Gastroesophageal sphincter (tissue), 4 donors: ENCODE results near the gene PRKAR1B. TPM values are rescaled to one million over a fixed set of nuclear protein-coding genes. Genes with fewer than 3 reads are reported as not detected.

Experiments used
- ATAC-seq: fragments of 150-250 bp; one replicate; pipeline ENCODE4 v1.9.1; 2016; ENCODE audit warnings: mild to moderate bottlenecking, moderate library complexity
- H3K27ac ChIP-seq, 4 donors: fragments of 200-600 bp; sonication (generic) in 3 of 4; 1 replicate in 3 of 4; 2 replicates in 1 of 4; pipeline ENCODE4 v1.5.1; 2016 to 2019
- H3K27me3 ChIP-seq: fragments of 200-600 bp; sonication (generic); one replicate; pipeline ENCODE4 v1.5.1; 2019
- H3K36me3 ChIP-seq, 2 donors: fragments of 200-600 bp; sonication (generic); one replicate each; pipeline ENCODE4 v1.5.1; 2019; ENCODE audit warnings: control low read depth in 1 of 2
- H3K4me1 ChIP-seq, 3 donors: fragments of 200-600 bp; sonication (generic); 1 replicate in 2 of 3; 2 replicates in 1 of 3; pipeline ENCODE4 v1.5.1; 2016 to 2019; ENCODE audit warnings: control low read depth in 2 of 3
- H3K4me3 ChIP-seq, 2 donors: fragments of 200-600 bp; sonication (generic); one replicate each; pipeline ENCODE4 v1.5.1; 2019; ENCODE audit warnings: mild to moderate bottlenecking in 1 of 2, moderate library complexity in 1 of 2
- H3K9me3 ChIP-seq, 3 donors: fragments of 200-600 bp; sonication (generic); one replicate each; pipeline ENCODE4 v1.5.1; 2017 to 2019; ENCODE audit warnings: control low read depth in 2 of 3
- CTCF ChIP-seq, 4 experiments: fragments of 200-600 bp in 2 of 4; fragments of 450-650 bp in 2 of 4; sonication (generic) in 1 of 4; IDR thresholded peaks; one replicate each; pipeline ENCODE4 v1.5.1; 2017 to 2019; ENCODE audit warnings: antibody characterized with exemption in 4 of 4, mild to moderate bottlenecking in 2 of 4, moderate library complexity in 2 of 4
- EP300 ChIP-seq: sonication (generic); formaldehyde crosslinking; IDR thresholded peaks from one replicate; pipeline ENCODE4 v1.6.1; 2017; ENCODE audit warnings: antibody characterized with exemption, mild to moderate bottlenecking
- POLR2A ChIP-seq, 2 donors: fragments of 450-650 bp; IDR thresholded peaks; one replicate each; pipeline ENCODE4 v1.6.1; 2017; ENCODE audit warnings: antibody characterized with exemption in 2 of 2, mild to moderate bottlenecking in 2 of 2, moderate library complexity in 1 of 2
- POLR2AphosphoS5 ChIP-seq: sonication (generic); formaldehyde crosslinking; IDR thresholded peaks from one replicate; pipeline ENCODE4 v1.6.1; 2017; ENCODE audit warnings: antibody characterized with exemption
- WGBS, 2 donors: methylation state at CpG; one replicate each; pipeline ENCODE4 v1.1.5; 2018; ENCODE audit warnings: low coverage in 1 of 2; 5-methylcytosine and 5-hydroxymethylcytosine counted together
- total RNA-seq, 4 donors: library from RNA; depleted of rRNA; stranded (reverse); fragments of >200 nt; gene quantifications; one replicate each; pipeline ENCODE4 v1.1.0, GENCODE V29; 2016

Gene PRKAR1B
- total RNA-seq, 4 donors from 2014 or later = 11.6 to 39.1 (median 24.8) TPM

GRCh38 chr7:767580-767940 is 40.5 kb upstream of the PRKAR1B start:
- no peak for ATAC-seq
- Histone ChIP-seq H3K9me3 (no peaks in the 10 kb centered on the region), H3K27ac (peak overlapping the region in 1 of 4 donors; percentile 90), H3K4me1 (peaks cover 0 to 44% (median 16%) of the 10 kb centered on the region in 3 donors), H3K27me3 (no peaks in the 10 kb centered on the region), H3K36me3 (peaks cover 0 to 51% of the 10 kb centered on the region in 2 donors), H3K4me3 (no peak overlapping the region)
- WGBS, 2 donors = 84 to 89% methylated on average over 16 to 20 of the region's 21 CpGs
- TF ChIP-seq CTCF (IDR thresholded peaks at IDR 0.05) (no peak), POLR2AphosphoS5 (no peak), EP300 (no peak), POLR2A (IDR thresholded peaks at IDR 0.05) (no peak)

- H3K4me1 ChIP-seq = peaks cover 0 to 22% (median 2%) of the 10 kb centered on the region in 3 donors
- no peaks in the 10 kb centered on the region for H3K9me3 ChIP-seq
- H3K27me3 ChIP-seq = no peaks in the 10 kb centered on the region
- no peak for ATAC-seq
- peaks cover 0 to 73% of the 10 kb centered on the region in 2 donors for H3K36me3 ChIP-seq
- no peak for TF ChIP-seq POLR2A (IDR thresholded peaks at IDR 0.05)
- TF ChIP-seq POLR2AphosphoS5 = no peak
- no peak for TF ChIP-seq EP300
- no peak for TF ChIP-seq CTCF (IDR thresholded peaks at IDR 0.05)
- 80 to 90% methylated on average over 2 to 7 of the region's 7 CpGs for WGBS, 2 donors
- no peak overlapping the region for H3K27ac ChIP-seq
- H3K4me3 ChIP-seq = no peak overlapping the region
These were observed 38.3 kb upstream of the PRKAR1B start for GRCh38 chr7:765383-765782.

GRCh38 chr7:763762-764161 is 36.7 kb upstream of the PRKAR1B start:
- Histone ChIP-seq H3K36me3 (peaks cover 0 to 84% of the 10 kb centered on the region in 2 donors), H3K4me3 (no peak overlapping the region), H3K27ac (no peak overlapping the region), H3K4me1 (peaks cover 0 to 6% (median 0%) of the 10 kb centered on the region in 3 donors), H3K27me3 (no peaks in the 10 kb centered on the region), H3K9me3 (no peaks in the 10 kb centered on the region)
- no peak for TF ChIP-seq POLR2A (IDR thresholded peaks at IDR 0.05)
- TF ChIP-seq EP300 = no peak
- ATAC-seq = no peak
- WGBS, 2 donors = 90 to 100% methylated on average over 2 of the region's 19 CpGs

GRCh38 chr7:762885-763284 is 35.8 kb upstream of the PRKAR1B start:
- Histone ChIP-seq H3K27me3 (no peaks in the 10 kb centered on the region), H3K27ac (no peak overlapping the region), H3K36me3 (peaks cover 0 to 90% of the 10 kb centered on the region in 2 donors), H3K4me1 (peaks cover 0 to 2% (median 0%) of the 10 kb centered on the region in 3 donors), H3K9me3 (no peaks in the 10 kb centered on the region), H3K4me3 (no peak overlapping the region)
- WGBS, 2 donors = 83 to 100% methylated on average over 1 of the region's 5 CpGs
- ATAC-seq = no peak
- TF ChIP-seq EP300 (no peak), POLR2A (IDR thresholded peaks at IDR 0.05) (no peak)

GRCh38 chr7:761631-762030 is 34.5 kb upstream of the PRKAR1B start:
- Histone ChIP-seq H3K36me3 (peaks cover 0 to 99% of the 10 kb centered on the region in 2 donors), H3K27ac (no peak overlapping the region), H3K4me1 (peaks cover 0 to 15% (median 0%) of the 10 kb centered on the region in 3 donors), H3K4me3 (no peak overlapping the region), H3K27me3 (no peaks in the 10 kb centered on the region), H3K9me3 (no peaks in the 10 kb centered on the region)
- no peak for TF ChIP-seq CTCF (IDR thresholded peaks at IDR 0.05)
- TF ChIP-seq POLR2A (IDR thresholded peaks at IDR 0.05) = no peak
- TF ChIP-seq POLR2AphosphoS5 = no peak
- no peak for ATAC-seq
- WGBS, 2 donors = no CpG with 5 or more reads among the region's 11 CpGs

GRCh38 chr7:761101-761500 is 34.0 kb upstream of the PRKAR1B start:
- Histone ChIP-seq H3K36me3 (peaks cover 0 to 100% of the 10 kb centered on the region in 2 donors), H3K4me3 (no peak overlapping the region), H3K4me1 (peaks cover 0 to 15% (median 0%) of the 10 kb centered on the region in 3 donors), H3K9me3 (no peaks in the 10 kb centered on the region), H3K27me3 (no peaks in the 10 kb centered on the region), H3K27ac (no peak overlapping the region)
- WGBS, 2 donors = 75 to 100% methylated on average over 2 to 4 of the region's 12 CpGs
- no peak for TF ChIP-seq POLR2A (IDR thresholded peaks at IDR 0.05)
- no peak for TF ChIP-seq EP300
- no peak for TF ChIP-seq POLR2AphosphoS5
- no peak for TF ChIP-seq CTCF (IDR thresholded peaks at IDR 0.05)
- no peak for ATAC-seq
